Upper lobe of right lung (tissue), 1 donor: Measurements from ENCODE around the gene SUPT5H. TPM values are rescaled to one million over a fixed set of nuclear protein-coding genes. Genes with fewer than 3 reads are reported as not detected.

Source experiments
- ATAC-seq: fragments of 200-7000 bp; cut with Tn5 transposase; one replicate; pipeline ENCODE4 v1.9.1; 2020; ENCODE audit warnings: mild to moderate bottlenecking, moderate library complexity
- DNase-seq: peaks from one replicate; pipeline ENCODE4 v3.0.0-alpha.2; 2020
- H3K27ac ChIP-seq: fragments of 200-600 bp; one replicate; pipeline ENCODE4 v1.8.0; 2022
- H3K27me3 ChIP-seq: fragments of 200-600 bp; one replicate; pipeline ENCODE4 v1.8.0; 2022; ENCODE audit warnings: mild to moderate bottlenecking
- H3K36me3 ChIP-seq: fragments of 200-600 bp; one replicate; pipeline ENCODE4 v1.8.0; 2022
- H3K4me1 ChIP-seq: fragments of 200-600 bp; one replicate; pipeline ENCODE4 v1.8.0; 2022
- H3K4me3 ChIP-seq: fragments of 200-600 bp; one replicate; pipeline ENCODE4 v1.8.0; 2022; ENCODE audit warnings: mild to moderate bottlenecking
- H3K9me3 ChIP-seq: fragments of 200-600 bp; one replicate; pipeline ENCODE4 v1.8.0; 2022
- CTCF ChIP-seq: fragments of 200-600 bp; IDR thresholded peaks from one replicate; pipeline ENCODE4 v1.8.0; 2022; ENCODE audit warnings: antibody characterized with exemption
- intact Hi-C: fragments of 100-400 bp; cut with DNase I; formaldehyde crosslinking; loops from one replicate; pipeline ENCODE4 v1.11.0; 2022
- total RNA-seq: library from RNA; stranded (reverse); fragmentation: NEBNext Ultra II Directional; extraction: Animal tissue kit (Norgen Biotek cat#: 25700); gene quantifications from one replicate; pipeline ENCODE4 v1.2.1, GENCODE V29; 2021
- donor health status: DM: no; HTN: yes; CAD: no; lungs with severe emphysema.

Gene SUPT5H
- total RNA-seq, 1 donor from 2014 or later = 98.4 TPM

DNA sequence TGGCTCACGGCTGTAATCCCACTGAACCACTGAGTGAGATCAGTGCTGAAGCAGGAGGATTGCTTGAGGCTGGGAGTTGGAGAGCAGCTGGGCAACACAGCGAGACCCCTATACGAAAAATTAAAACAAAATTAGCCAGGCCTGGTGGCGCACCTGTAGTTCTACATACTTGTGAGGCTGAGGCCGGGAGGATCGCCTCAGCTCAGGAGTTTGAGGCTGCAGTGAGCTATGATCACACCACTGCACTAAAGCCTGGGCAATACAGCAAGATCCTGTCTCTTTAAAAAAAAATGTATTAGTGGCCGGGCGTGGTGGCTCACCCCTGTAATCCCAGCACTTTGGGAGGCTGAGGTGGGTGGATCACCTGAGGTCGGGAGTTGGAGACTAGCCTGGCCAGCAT, 63.2 kb downstream of the SUPT5H start:
- no peaks in the 10 kb centered on the region for H3K4me1 ChIP-seq

DNA sequence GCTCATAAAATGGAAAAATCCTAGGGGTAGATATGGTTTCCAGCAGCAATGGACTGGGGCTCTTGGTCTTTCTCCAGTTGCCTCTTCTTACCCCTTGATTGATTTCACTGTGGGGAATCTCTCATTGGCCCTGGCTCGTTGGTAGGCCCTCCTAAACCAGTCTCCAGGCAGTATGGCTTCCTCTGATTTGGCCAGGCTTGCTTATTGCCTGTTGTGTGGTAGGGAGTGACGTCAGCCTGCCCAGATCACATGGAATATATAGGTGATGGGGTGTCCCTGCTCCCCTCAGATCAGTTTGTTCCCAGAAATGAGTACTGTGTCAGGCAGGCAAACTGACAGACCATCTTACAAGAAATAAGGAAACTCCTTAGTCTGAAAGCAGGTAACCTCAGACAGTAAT, 63.9 kb downstream of the SUPT5H start:
- Histone ChIP-seq H3K27ac (no peak overlapping the region), H3K27me3 (peaks cover 70% of the 10 kb centered on the region), H3K4me3 (no peak overlapping the region), H3K36me3 (no peaks in the 10 kb centered on the region), H3K4me1 (no peaks in the 10 kb centered on the region), H3K9me3 (no peaks in the 10 kb centered on the region)
- intact Hi-C loops = no loop called here
- DNase-seq = no peak
- TF ChIP-seq CTCF = no peak
- ATAC-seq = no peak

More for the DNA sequence above, 63.2 kb downstream of the SUPT5H start:
- DNase-seq = no peak
- no peak for TF ChIP-seq CTCF
- Histone ChIP-seq H3K36me3 (no peaks in the 10 kb centered on the region), H3K27ac (no peak overlapping the region), H3K27me3 (peaks cover 70% of the 10 kb centered on the region), H3K4me3 (no peak overlapping the region), H3K9me3 (no peaks in the 10 kb centered on the region)
- intact Hi-C loops = no loop called here
- ATAC-seq = no peak

- intact Hi-C loops = no loop called here
- no peak overlapping the region for H3K27ac ChIP-seq
- H3K4me3 ChIP-seq = no peak overlapping the region
- H3K27me3 ChIP-seq = peaks cover 70% of the 10 kb centered on the region
- H3K4me1 ChIP-seq = peaks cover 14% of the 10 kb centered on the region
- H3K9me3 ChIP-seq = no peaks in the 10 kb centered on the region
- ATAC-seq (no peak), DNase-seq (no peak)
- TF ChIP-seq CTCF = no peak
- no peaks in the 10 kb centered on the region for H3K36me3 ChIP-seq
Measured at GRCh38 chr19:39512988-39513387, 67.6 kb downstream of the SUPT5H start.

- H3K4me3 ChIP-seq = peak within 1 kb of the TSS; percentile 16
- no peak for DNase-seq
- H3K4me1 ChIP-seq = peaks cover 14% of the 10 kb centered on the region
- H3K27me3 ChIP-seq = peaks cover 64% of the 10 kb centered on the region
- H3K9me3 ChIP-seq = no peaks in the 10 kb centered on the region
- H3K27ac ChIP-seq = no peak within 1 kb of the TSS
- intact Hi-C loops = no loop called here
- TF ChIP-seq CTCF = peak; percentile 5
- peak; percentile 25 for ATAC-seq
- no peaks in the 10 kb centered on the region for H3K36me3 ChIP-seq
Measured at GRCh38 chr19:39514840-39515550, 69.6 kb downstream of the SUPT5H start, which contains the start of gene SELENOV. Gene SELENOV (plus strand): TSS chr19:39515139. CDS start chr19:39515213, 74 bp downstream.

- no peak for TF ChIP-seq CTCF
- no peaks in the 10 kb centered on the region for H3K36me3 ChIP-seq
- intact Hi-C loops = no loop called here
- H3K27ac ChIP-seq = no peak overlapping the region
- H3K4me1 ChIP-seq = peaks cover 14% of the 10 kb centered on the region
- DNase-seq = no peak
- peaks cover 64% of the 10 kb centered on the region for H3K27me3 ChIP-seq
- peak overlapping the region; percentile 16 for H3K4me3 ChIP-seq
- no peaks in the 10 kb centered on the region for H3K9me3 ChIP-seq
- ATAC-seq = peak; percentile 20
Measured at GRCh38 chr19:39515551-39516191, 70.3 kb downstream of the SUPT5H start.
